ENCODE data around the gene FNDC11.

DNA sequence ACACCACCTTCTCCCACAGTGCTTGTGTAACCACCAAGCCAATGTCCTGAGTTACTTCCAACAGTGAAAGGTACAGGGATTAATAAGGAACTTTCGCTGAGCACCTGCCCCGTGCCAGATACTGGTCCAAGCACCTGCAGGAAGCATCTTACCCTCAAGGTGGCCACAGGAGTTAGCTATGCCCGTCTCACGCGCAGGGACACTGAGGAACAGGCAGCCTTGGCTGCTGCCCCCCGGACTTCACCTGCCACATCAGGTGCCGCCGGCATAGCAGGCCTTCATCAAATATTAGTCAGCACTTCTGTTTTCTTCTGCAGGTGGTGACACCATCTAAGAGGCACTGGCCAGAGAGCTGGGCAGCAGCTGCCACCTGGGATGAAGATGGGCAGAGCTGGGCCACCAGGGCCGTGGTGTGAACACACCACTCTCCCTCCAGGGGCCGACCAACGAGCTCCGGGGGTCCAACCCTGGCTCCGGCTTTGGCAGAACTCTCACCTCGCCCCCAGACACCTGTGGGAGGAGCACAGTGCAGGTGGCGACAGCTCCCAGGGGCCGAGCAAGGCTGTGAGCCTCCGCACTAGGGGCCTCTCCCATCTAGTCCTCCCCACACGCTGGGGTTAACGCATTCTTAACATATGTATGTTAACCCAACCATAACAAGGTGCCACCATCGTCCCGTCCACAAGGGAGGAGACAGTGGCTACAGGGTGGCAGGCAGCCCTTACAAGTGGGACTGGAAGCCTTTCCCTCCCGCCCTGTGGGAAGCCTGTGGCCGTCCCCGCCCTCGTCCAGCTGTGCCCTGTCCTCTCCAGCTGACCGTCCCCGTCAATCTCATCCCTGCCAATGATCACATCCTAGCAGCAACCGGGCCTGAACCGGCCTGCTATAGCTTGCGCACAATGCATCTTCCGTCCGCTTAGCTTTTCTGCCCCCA lies 36.3 kb upstream of the FNDC11 start:
- TF ChIP-seq, protein P1, sequence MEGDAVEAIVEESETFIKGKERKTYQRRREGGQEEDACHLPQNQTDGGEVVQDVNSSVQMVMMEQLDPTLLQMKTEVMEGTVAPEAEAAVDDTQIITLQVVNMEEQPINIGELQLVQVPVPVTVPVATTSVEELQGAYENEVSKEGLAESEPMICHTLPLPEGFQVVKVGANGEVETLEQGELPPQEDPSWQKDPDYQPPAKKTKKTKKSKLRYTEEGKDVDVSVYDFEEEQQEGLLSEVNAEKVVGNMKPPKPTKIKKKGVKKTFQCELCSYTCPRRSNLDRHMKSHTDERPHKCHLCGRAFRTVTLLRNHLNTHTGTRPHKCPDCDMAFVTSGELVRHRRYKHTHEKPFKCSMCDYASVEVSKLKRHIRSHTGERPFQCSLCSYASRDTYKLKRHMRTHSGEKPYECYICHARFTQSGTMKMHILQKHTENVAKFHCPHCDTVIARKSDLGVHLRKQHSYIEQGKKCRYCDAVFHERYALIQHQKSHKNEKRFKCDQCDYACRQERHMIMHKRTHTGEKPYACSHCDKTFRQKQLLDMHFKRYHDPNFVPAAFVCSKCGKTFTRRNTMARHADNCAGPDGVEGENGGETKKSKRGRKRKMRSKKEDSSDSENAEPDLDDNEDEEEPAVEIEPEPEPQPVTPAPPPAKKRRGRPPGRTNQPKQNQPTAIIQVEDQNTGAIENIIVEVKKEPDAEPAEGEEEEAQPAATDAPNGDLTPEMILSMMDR (IDR thresholded peaks at IDR 0.05): no peak
- TF ChIP-seq POLR2A (IDR thresholded peaks at IDR 0.05): no peak
